Measurements from ENCODE around the gene RTN4RL2.
A peak's percentile ranks its signal among the peaks of the same experiment; 100 is the strongest.

Gene RTN4RL2

GRCh38 chr11:57481915-57482781, 21.8 kb downstream of the RTN4RL2 start:
- DNase-seq: no peak

- peak; percentile 36 for DNase-seq
Observed at GRCh38 chr11:57482782-57483561, 22.6 kb downstream of the RTN4RL2 start.

- no peak for DNase-seq
Observed at GRCh38 chr11:57483562-57483918, 23.2 kb downstream of the RTN4RL2 start.

GRCh38 chr11:57484141-57484710, 23.9 kb downstream of the RTN4RL2 start:
- DNase-seq: no peak

- DNase-seq: no peak
Observed at GRCh38 chr11:57485217-57485990, 25.1 kb downstream of the RTN4RL2 start.

- DNase-seq: no peak
Observed at GRCh38 chr11:57487021-57487778, 26.9 kb downstream of the RTN4RL2 start.

- DNase-seq: no peak
Observed at GRCh38 chr11:57487920-57488659, 27.8 kb downstream of the RTN4RL2 start.

GRCh38 chr11:57490456-57491248, 30.3 kb downstream of the RTN4RL2 start:
- no peak for DNase-seq

- DNase-seq: peak; percentile 3
Observed at GRCh38 chr11:57491371-57492061, 31.2 kb downstream of the RTN4RL2 start.

GRCh38 chr11:57493507-57494503, 33.5 kb downstream of the RTN4RL2 start:
- peak; percentile 71 for DNase-seq

GRCh38 chr11:57496109-57496820, 35.9 kb downstream of the RTN4RL2 start:
- DNase-seq: no peak

GRCh38 chr11:57497303-57498247, 37.2 kb downstream of the RTN4RL2 start:
- no peak for DNase-seq

- no peak for DNase-seq
Observed at GRCh38 chr11:57498540-57498939, 38.2 kb downstream of the RTN4RL2 start.

- DNase-seq: peak; percentile 63
Observed at GRCh38 chr11:57499413-57499982, 39.2 kb downstream of the RTN4RL2 start.

- DNase-seq: no peak
Observed at GRCh38 chr11:57499983-57500461, 39.7 kb downstream of the RTN4RL2 start.

- no peak for DNase-seq
Observed at GRCh38 chr11:57500515-57500914, 40.2 kb downstream of the RTN4RL2 start.
